ENCODE results near the gene ZP2.
"Not testable (repeated sequence)": the region's sequence is repeated elsewhere in the genome, so short reads cannot be mapped to it uniquely, and the experiment has no call there.

ZP2 gene

GRCh38 chr16:21217121-21217520 lies 5.7 kb upstream of the ZP2 start:
- Histone ChIP-seq H3K36me3 (ENCODE audit: control insufficient read depth, insufficient read depth, low read length) (no peaks in the 10 kb centered on the region), H3K27ac (ENCODE audit: low read depth, low read length) (no peak overlapping the region), H3K4me1 (ENCODE audit: control insufficient read depth, insufficient read depth, low read length) (peaks cover 15% of the 10 kb centered on the region), H3K9ac (ENCODE audit: low read length) (no peak overlapping the region), H3K9me3 (ENCODE audit: control insufficient read depth, insufficient read depth, low read depth, low read length) (peaks cover 3% of the 10 kb centered on the region; the same call in 1 of the 2 replicates), H3K4me3 (ENCODE audit: low read depth, low read length) (no peak overlapping the region), H3K27me3 (ENCODE audit: control insufficient read depth, insufficient read depth, low read length) (no peaks in the 10 kb centered on the region; the same call in 1 of the 2 replicates)

- Histone ChIP-seq H3K36me3 (ENCODE audit: control insufficient read depth, insufficient read depth, low read length) (no peaks in the 10 kb centered on the region), H3K9me3 (ENCODE audit: control insufficient read depth, insufficient read depth, low read depth, low read length) (no peaks in the 10 kb centered on the region), H3K27me3 (ENCODE audit: control insufficient read depth, insufficient read depth, low read length) (no peaks in the 10 kb centered on the region), H3K9ac (ENCODE audit: low read length) (no peak overlapping the region), H3K4me1 (ENCODE audit: control insufficient read depth, insufficient read depth, low read length) (no peaks in the 10 kb centered on the region), H3K4me3 (ENCODE audit: low read depth, low read length) (no peak overlapping the region), H3K27ac (ENCODE audit: low read depth, low read length) (no peak overlapping the region)
Measured at GRCh38 chr16:21214086-21214485, 2.7 kb upstream of the ZP2 start.

GRCh38 chr16:21208446-21209230 lies 2.7 kb downstream of the ZP2 start:
- no peaks in the 10 kb centered on the region for H3K36me3 ChIP-seq (ENCODE audit: control insufficient read depth, insufficient read depth, low read length)
- no peaks in the 10 kb centered on the region for H3K27me3 ChIP-seq (ENCODE audit: control insufficient read depth, insufficient read depth, low read length)
- no peak overlapping the region for H3K9ac ChIP-seq (ENCODE audit: low read length)
- no peaks in the 10 kb centered on the region for H3K9me3 ChIP-seq (ENCODE audit: control insufficient read depth, insufficient read depth, low read depth, low read length)
- no peaks in the 10 kb centered on the region for H3K4me1 ChIP-seq (ENCODE audit: control insufficient read depth, insufficient read depth, low read length)
- no peak overlapping the region for H3K4me3 ChIP-seq (ENCODE audit: low read depth, low read length)
- no peak overlapping the region for H3K27ac ChIP-seq (ENCODE audit: low read depth, low read length)

GRCh38 chr16:21206550-21206949 lies 4.8 kb downstream of the ZP2 start:
- Histone ChIP-seq H3K9me3 (ENCODE audit: control insufficient read depth, insufficient read depth, low read depth, low read length) (no peaks in the 10 kb centered on the region), H3K9ac (ENCODE audit: low read length) (no peak overlapping the region), H3K4me1 (ENCODE audit: control insufficient read depth, insufficient read depth, low read length) (no peaks in the 10 kb centered on the region), H3K36me3 (ENCODE audit: control insufficient read depth, insufficient read depth, low read length) (no peaks in the 10 kb centered on the region), H3K27me3 (ENCODE audit: control insufficient read depth, insufficient read depth, low read length) (peaks cover 1% of the 10 kb centered on the region), H3K4me3 (ENCODE audit: low read depth, low read length) (no peak overlapping the region), H3K27ac (ENCODE audit: low read depth, low read length) (no peak overlapping the region)

GRCh38 chr16:21205303-21205702 lies 6.1 kb downstream of the ZP2 start:
- H3K27me3 ChIP-seq (ENCODE audit: control insufficient read depth, insufficient read depth, low read length) = peaks cover 5% of the 10 kb centered on the region

GRCh38 chr16:21203155-21203797 lies 8.1 kb downstream of the ZP2 start:
- no peak overlapping the region for H3K4me3 ChIP-seq (ENCODE audit: low read depth, low read length)
- no peaks in the 10 kb centered on the region for H3K36me3 ChIP-seq (ENCODE audit: control insufficient read depth, insufficient read depth, low read length)
- peaks cover 5% of the 10 kb centered on the region for H3K27me3 ChIP-seq (ENCODE audit: control insufficient read depth, insufficient read depth, low read length)
- no peaks in the 10 kb centered on the region for H3K4me1 ChIP-seq (ENCODE audit: control insufficient read depth, insufficient read depth, low read length)
- no peak overlapping the region for H3K27ac ChIP-seq (ENCODE audit: low read depth, low read length)
- H3K9ac ChIP-seq (ENCODE audit: low read length) = no peak overlapping the region
- no peaks in the 10 kb centered on the region for H3K9me3 ChIP-seq (ENCODE audit: control insufficient read depth, insufficient read depth, low read depth, low read length)

More at GRCh38 chr16:21205303-21205702, 6.1 kb downstream of the ZP2 start:
- no peaks in the 10 kb centered on the region for H3K4me1 ChIP-seq (ENCODE audit: control insufficient read depth, insufficient read depth, low read length)
- no peak overlapping the region for H3K4me3 ChIP-seq (ENCODE audit: low read depth, low read length)
- no peak overlapping the region for H3K27ac ChIP-seq (ENCODE audit: low read depth, low read length)
- no peaks in the 10 kb centered on the region for H3K36me3 ChIP-seq (ENCODE audit: control insufficient read depth, insufficient read depth, low read length)
- no peak overlapping the region for H3K9ac ChIP-seq (ENCODE audit: low read length)
- H3K9me3 ChIP-seq (ENCODE audit: control insufficient read depth, insufficient read depth, low read depth, low read length) = no peaks in the 10 kb centered on the region

GRCh38 chr16:21199607-21200218 lies 11.7 kb downstream of the ZP2 start:
- Histone ChIP-seq H3K27me3 (ENCODE audit: control insufficient read depth, insufficient read depth, low read length) (peaks cover 5% of the 10 kb centered on the region), H3K4me3 (ENCODE audit: low read depth, low read length) (no peak overlapping the region), H3K36me3 (ENCODE audit: control insufficient read depth, insufficient read depth, low read length) (no peaks in the 10 kb centered on the region), H3K9ac (ENCODE audit: low read length) (no peak overlapping the region), H3K27ac (ENCODE audit: low read depth, low read length) (no peak overlapping the region), H3K4me1 (ENCODE audit: control insufficient read depth, insufficient read depth, low read length) (no peaks in the 10 kb centered on the region), H3K9me3 (ENCODE audit: control insufficient read depth, insufficient read depth, low read depth, low read length) (no peaks in the 10 kb centered on the region)

GRCh38 chr16:21197621-21198020 lies 13.8 kb downstream of the ZP2 start:
- H3K27me3 ChIP-seq (ENCODE audit: control insufficient read depth, insufficient read depth, low read length) = peaks cover 5% of the 10 kb centered on the region
- H3K36me3 ChIP-seq (ENCODE audit: control insufficient read depth, insufficient read depth, low read length) = no peaks in the 10 kb centered on the region
- H3K9me3 ChIP-seq (ENCODE audit: control insufficient read depth, insufficient read depth, low read depth, low read length) = no peaks in the 10 kb centered on the region
- H3K4me3 ChIP-seq (ENCODE audit: low read depth, low read length) = no peak overlapping the region
- H3K4me1 ChIP-seq (ENCODE audit: control insufficient read depth, insufficient read depth, low read length) = no peaks in the 10 kb centered on the region
- H3K9ac ChIP-seq (ENCODE audit: low read length) = no peak overlapping the region
- H3K27ac ChIP-seq (ENCODE audit: low read depth, low read length) = no peak overlapping the region

GRCh38 chr16:21197112-21197511 lies 14.3 kb downstream of the ZP2 start:
- H3K9ac ChIP-seq (ENCODE audit: low read length) = no peak overlapping the region
- no peaks in the 10 kb centered on the region for H3K4me1 ChIP-seq (ENCODE audit: control insufficient read depth, insufficient read depth, low read length)
- no peaks in the 10 kb centered on the region for H3K36me3 ChIP-seq (ENCODE audit: control insufficient read depth, insufficient read depth, low read length)
- peaks cover 5% of the 10 kb centered on the region for H3K27me3 ChIP-seq (ENCODE audit: control insufficient read depth, insufficient read depth, low read length)
- H3K9me3 ChIP-seq (ENCODE audit: control insufficient read depth, insufficient read depth, low read depth, low read length) = no peaks in the 10 kb centered on the region
- H3K4me3 ChIP-seq (ENCODE audit: low read depth, low read length) = no peak overlapping the region
- H3K27ac ChIP-seq (ENCODE audit: low read depth, low read length) = no peak overlapping the region

GRCh38 chr16:21195330-21195729 lies 16.0 kb downstream of the ZP2 start:
- not testable (repeated sequence) for H3K36me3 ChIP-seq (ENCODE audit: control insufficient read depth, insufficient read depth, low read length); H3K9ac ChIP-seq (ENCODE audit: low read length); H3K27me3 ChIP-seq (ENCODE audit: control insufficient read depth, insufficient read depth, low read length); H3K9me3 ChIP-seq (ENCODE audit: control insufficient read depth, insufficient read depth, low read depth, low read length); H3K4me3 ChIP-seq (ENCODE audit: low read depth, low read length); H3K4me1 ChIP-seq (ENCODE audit: control insufficient read depth, insufficient read depth, low read length); H3K27ac ChIP-seq (ENCODE audit: low read depth, low read length)

GRCh38 chr16:21194771-21195301 lies 16.5 kb downstream of the ZP2 start:
- Histone ChIP-seq H3K36me3 (ENCODE audit: control insufficient read depth, insufficient read depth, low read length) (no peaks in the 10 kb centered on the region), H3K27me3 (ENCODE audit: control insufficient read depth, insufficient read depth, low read length) (0 out of 2 replicates have a peak, but pooled peaks cover 2% of the 10 kb centered on the region), H3K27ac (ENCODE audit: low read depth, low read length) (no peak overlapping the region), H3K9me3 (ENCODE audit: control insufficient read depth, insufficient read depth, low read depth, low read length) (peaks cover 3% of the 10 kb centered on the region; the same call in 1 of the 2 replicates), H3K4me3 (ENCODE audit: low read depth, low read length) (no peak overlapping the region), H3K9ac (ENCODE audit: low read length) (no peak overlapping the region), H3K4me1 (ENCODE audit: control insufficient read depth, insufficient read depth, low read length) (no peaks in the 10 kb centered on the region)
